ENCODE data around the gene CCIN. TPM values are rescaled to one million over a fixed set of nuclear protein-coding genes. Genes with fewer than 3 reads are reported as not detected.
A peak's percentile ranks its signal among the peaks of the same experiment; 100 is the strongest.

Gene CCIN
- total and polyA plus RNA-seq, 7 experiments from 2014 or later: 0.15 to 3.6 (median 0.49) TPM; not detected in 3

DNA sequence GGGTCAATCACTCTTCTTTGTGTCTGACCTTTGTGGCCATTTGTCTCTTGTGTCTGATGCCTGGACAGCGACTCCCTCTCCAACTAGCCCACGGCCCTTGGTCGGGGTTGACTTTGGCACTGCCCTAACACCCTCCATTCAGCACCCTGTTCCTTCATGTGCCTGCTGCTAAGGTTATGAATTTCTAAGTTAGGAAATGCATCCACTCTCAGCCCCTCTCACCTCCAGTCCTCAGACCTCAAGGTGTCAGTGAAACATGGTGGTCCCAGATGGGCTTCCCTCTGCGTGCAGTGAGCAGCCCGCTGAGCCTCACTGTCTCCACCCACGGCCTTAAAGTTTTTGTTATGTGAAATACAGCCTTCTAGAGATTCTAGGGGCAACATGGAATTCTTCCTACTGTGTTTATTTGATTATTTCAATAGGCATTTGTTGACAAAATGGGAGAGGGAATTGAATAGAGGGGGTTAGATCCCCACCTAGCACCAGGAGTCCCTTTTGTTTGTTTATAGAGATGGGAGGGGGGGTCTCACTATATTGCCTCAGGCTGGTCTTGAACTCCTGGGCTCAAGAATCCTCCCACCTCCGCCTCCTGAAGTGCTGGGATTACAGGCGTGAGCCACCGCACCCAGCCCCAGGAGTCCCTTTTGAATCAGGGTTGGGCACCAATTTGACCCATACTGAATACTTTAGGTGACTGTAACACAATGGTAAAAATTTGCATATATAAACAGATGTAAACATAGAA is 34.3 kb upstream of the CCIN start:
- intact Hi-C loops (cut with micrococcal nuclease): loop anchor here (5.0 to 10.0 kb wide), 4 partner anchors 33 to 1020 kb away; partner anchors contain the start of genes ATOSB (in 1 of the 2), GNE (in 1 of the 2) and RNF38 (in 1 of the 2)

DNA sequence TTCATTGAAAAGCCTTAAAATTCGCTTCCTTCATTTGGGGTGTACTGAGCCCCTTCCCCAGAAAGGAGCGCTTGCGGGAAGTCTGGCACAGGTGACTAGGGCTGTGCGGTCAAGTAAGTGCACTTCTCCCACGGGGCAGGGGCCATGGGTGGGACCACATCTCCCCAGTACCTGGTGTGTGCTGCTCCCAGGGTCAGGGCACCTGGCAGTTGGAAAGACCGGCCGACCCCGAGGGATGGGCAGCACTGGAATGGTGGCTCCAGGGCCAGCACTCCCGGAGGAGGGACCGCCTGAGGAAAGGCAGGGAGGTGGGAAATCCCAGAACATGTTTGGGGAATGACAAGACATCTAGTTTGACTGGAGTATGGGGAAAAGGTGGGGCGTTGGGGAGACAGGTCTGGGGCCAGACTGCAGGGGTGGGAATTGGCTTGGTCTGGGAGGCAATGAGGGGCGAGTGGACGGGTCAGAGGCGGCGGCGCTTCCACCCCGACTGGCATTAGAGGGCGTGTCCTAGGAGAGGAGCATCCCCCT is 33.4 kb upstream of the CCIN start:
- Mint-ChIP-seq H3K36me3 (peaks cover 0 to 18% (median 0%) of the 10 kb centered on the region in 5 donors), H3K4me3 (peak overlapping the region; percentile 49 to 90 (median 79)), H3K4me1 (peaks cover 37 to 46% (median 43%) of the 10 kb centered on the region in 7 donors), H3K27me3 (peaks cover 0 to 39% (median 0%) of the 10 kb centered on the region in 5 donors), H3K27ac (peak overlapping the region in 6 of 9 donors; percentile 46 to 74 (median 63)), H3K9me3 (no peaks in the 10 kb centered on the region)
- DNase-seq (no peak), ATAC-seq (no peak)
- Histone ChIP-seq H3K27ac (ENCODE audit: low read depth, low read length) (peak overlapping the region; percentile 74), H3K27me3 (ENCODE audit: control insufficient read depth in 2 of 2, insufficient read depth in 2 of 2, low read length in 2 of 2) (no peaks in the 10 kb centered on the region), H3K4me1 (ENCODE audit: control insufficient read depth in 2 of 2, insufficient read depth in 2 of 2, low read length in 2 of 2) (peaks cover 37 to 43% of the 10 kb centered on the region in 2 donors), H3K4me3 (ENCODE audit: low read length) (peak overlapping the region; percentile 78), H3K9me3 (ENCODE audit: control insufficient read depth in 2 of 3, low read length in 3 of 3) (no peaks in the 10 kb centered on the region), H3K36me3 (ENCODE audit: control insufficient read depth in 2 of 3, insufficient read depth in 3 of 3, low read length in 3 of 3) (no peaks in the 10 kb centered on the region)
- intact Hi-C loops (cut with micrococcal nuclease): loop anchor here (1.0 to 10.0 kb wide), 10 partner anchors 8 to 1021 kb away; partner anchors contain the start of genes ATOSB (in 1 of the 2), CLTA (in 1 of the 2), GNE (in 1 of the 2) and RNF38 (in 1 of the 2)
- ChIA-PET POLR2A (interaction anchor here (1.0 to 1.9 kb wide), 5 partner anchors 8 to 19 kb away, joined by 3 to 14 read pairs (median 5); no protein-coding TSS in a partner anchor), CTCF (interaction anchor here (0.9 to 1.7 kb wide), 5 partner anchors 15 to 33 kb away, joined by 3 to 7 read pairs (median 4); no protein-coding TSS in a partner anchor)

More for the DNA sequence above, 34.3 kb upstream of the CCIN start:
- Histone ChIP-seq H3K27ac (ENCODE audit: low read depth, low read length) (no peak overlapping the region), H3K9me3 (ENCODE audit: control insufficient read depth in 2 of 3, low read length in 3 of 3) (no peaks in the 10 kb centered on the region), H3K4me1 (ENCODE audit: control insufficient read depth in 2 of 2, insufficient read depth in 2 of 2, low read length in 2 of 2) (peaks cover 29 to 34% of the 10 kb centered on the region in 2 donors), H3K4me3 (ENCODE audit: low read length) (no peak overlapping the region), H3K27me3 (ENCODE audit: control insufficient read depth in 2 of 2, insufficient read depth in 2 of 2, low read length in 2 of 2) (no peaks in the 10 kb centered on the region), H3K36me3 (ENCODE audit: control insufficient read depth in 2 of 3, insufficient read depth in 3 of 3, low read length in 3 of 3) (no peaks in the 10 kb centered on the region)
- ChIA-PET POLR2A (no interaction called here), CTCF (no interaction called here)
- ATAC-seq: no peak
- H3K9me3 Mint-ChIP-seq: no peaks in the 10 kb centered on the region
- H3K27me3 Mint-ChIP-seq: peaks cover 0 to 39% (median 0%) of the 10 kb centered on the region in 5 donors
- peak overlapping the region in 9 of 10 donors; percentile 49 to 90 (median 78) for H3K4me3 Mint-ChIP-seq
- peaks cover 0 to 13% (median 0%) of the 10 kb centered on the region in 5 donors for H3K36me3 Mint-ChIP-seq
- peaks cover 28 to 37% (median 34%) of the 10 kb centered on the region in 7 donors for H3K4me1 Mint-ChIP-seq
- no peak for DNase-seq
- H3K27ac Mint-ChIP-seq: peak overlapping the region in 2 of 9 donors; percentile 62 to 64

- H3K9me3 Mint-ChIP-seq: no peaks in the 10 kb centered on the region
- intact Hi-C loops (cut with micrococcal nuclease): loop anchor here (1.0 to 10.0 kb wide), 10 partner anchors 8 to 1022 kb away; partner anchors contain the start of genes ATOSB (in 1 of the 2), CLTA (in 1 of the 2), GNE (in 1 of the 2) and RNF38 (in 1 of the 2)
- peak; percentile 60 to 88 (median 69) for DNase-seq
- Histone ChIP-seq H3K27ac (ENCODE audit: low read depth, low read length) (peak within 1 kb of the TSS; percentile 74), H3K4me3 (ENCODE audit: low read length) (peak within 1 kb of the TSS; percentile 78), H3K4me1 (ENCODE audit: control insufficient read depth in 2 of 2, insufficient read depth in 2 of 2, low read length in 2 of 2) (peaks cover 43 to 49% of the 10 kb centered on the region in 2 donors), H3K9me3 (ENCODE audit: control insufficient read depth in 2 of 3, low read length in 3 of 3) (no peaks in the 10 kb centered on the region), H3K36me3 (ENCODE audit: control insufficient read depth in 2 of 3, insufficient read depth in 3 of 3, low read length in 3 of 3) (no peaks in the 10 kb centered on the region), H3K27me3 (ENCODE audit: control insufficient read depth in 2 of 2, insufficient read depth in 2 of 2, low read length in 2 of 2) (no peaks in the 10 kb centered on the region)
- ChIA-PET POLR2A (interaction anchor here (0.8 to 1.9 kb wide), 6 partner anchors 9 to 30 kb away, joined by 3 to 14 read pairs (median 5); no protein-coding TSS in a partner anchor), CTCF (interaction anchor here (0.9 to 1.7 kb wide), 5 partner anchors 15 to 33 kb away, joined by 3 to 7 read pairs (median 4); no protein-coding TSS in a partner anchor)
- H3K36me3 Mint-ChIP-seq: peaks cover 0 to 21% (median 0%) of the 10 kb centered on the region in 5 donors
- peaks cover 43 to 52% (median 49%) of the 10 kb centered on the region in 7 donors for H3K4me1 Mint-ChIP-seq
- peak within 1 kb of the TSS; percentile 25 to 94 (median 87) for H3K27ac Mint-ChIP-seq
- peaks cover 0 to 39% (median 0%) of the 10 kb centered on the region in 5 donors for H3K27me3 Mint-ChIP-seq
- peak within 1 kb of the TSS; percentile 83 to 99 (median 93) for H3K4me3 Mint-ChIP-seq
- peak; percentile 97 for ATAC-seq
These were observed 32.8 kb upstream of the CCIN start, which contains the start of gene GLIPR2 for GRCh38 chr9:36136272-36136893. GLIPR2 (plus strand) TSS chr9:36136733; CDS start chr9:36136779, 46 bp downstream.

GRCh38 chr9:36136894-36137391 is 32.2 kb upstream of the CCIN start:
- ChIA-PET CTCF (interaction anchor here (0.9 to 1.8 kb wide), 6 partner anchors 14 to 34 kb away, joined by 3 to 7 read pairs (median 4); no protein-coding TSS in a partner anchor), POLR2A (interaction anchor here (0.8 to 1.9 kb wide), 6 partner anchors 10 to 29 kb away, joined by 3 to 14 read pairs (median 5); no protein-coding TSS in a partner anchor)
- Histone ChIP-seq H3K27ac (ENCODE audit: low read depth, low read length) (peak overlapping the region; percentile 74), H3K4me3 (ENCODE audit: low read length) (peak overlapping the region; percentile 78), H3K9me3 (ENCODE audit: control insufficient read depth in 2 of 3, low read length in 3 of 3) (no peaks in the 10 kb centered on the region), H3K27me3 (ENCODE audit: control insufficient read depth in 2 of 2, insufficient read depth in 2 of 2, low read length in 2 of 2) (no peaks in the 10 kb centered on the region), H3K4me1 (ENCODE audit: control insufficient read depth in 2 of 2, insufficient read depth in 2 of 2, low read length in 2 of 2) (peaks cover 45 to 54% of the 10 kb centered on the region in 2 donors), H3K36me3 (ENCODE audit: control insufficient read depth in 2 of 3, insufficient read depth in 3 of 3, low read length in 3 of 3) (no peaks in the 10 kb centered on the region)
- DNase-seq: peak in 2 of 9 donors; percentile 26 to 54
- peak; percentile 31 for ATAC-seq
- Mint-ChIP-seq H3K36me3 (peaks cover 0 to 21% (median 0%) of the 10 kb centered on the region in 5 donors), H3K27me3 (peaks cover 0 to 38% (median 0%) of the 10 kb centered on the region in 5 donors), H3K4me1 (peaks cover 48 to 57% (median 54%) of the 10 kb centered on the region in 7 donors), H3K9me3 (no peaks in the 10 kb centered on the region), H3K4me3 (peak overlapping the region; percentile 83 to 99 (median 93)), H3K27ac (peak overlapping the region; percentile 25 to 94 (median 87))
- intact Hi-C loops (cut with micrococcal nuclease): loop anchor here (1.0 to 10.0 kb wide), 10 partner anchors 7 to 1022 kb away; partner anchors contain the start of genes ATOSB (in 1 of the 2), CLTA (in 1 of the 2), GNE (in 1 of the 2) and RNF38 (in 1 of the 2)

DNA sequence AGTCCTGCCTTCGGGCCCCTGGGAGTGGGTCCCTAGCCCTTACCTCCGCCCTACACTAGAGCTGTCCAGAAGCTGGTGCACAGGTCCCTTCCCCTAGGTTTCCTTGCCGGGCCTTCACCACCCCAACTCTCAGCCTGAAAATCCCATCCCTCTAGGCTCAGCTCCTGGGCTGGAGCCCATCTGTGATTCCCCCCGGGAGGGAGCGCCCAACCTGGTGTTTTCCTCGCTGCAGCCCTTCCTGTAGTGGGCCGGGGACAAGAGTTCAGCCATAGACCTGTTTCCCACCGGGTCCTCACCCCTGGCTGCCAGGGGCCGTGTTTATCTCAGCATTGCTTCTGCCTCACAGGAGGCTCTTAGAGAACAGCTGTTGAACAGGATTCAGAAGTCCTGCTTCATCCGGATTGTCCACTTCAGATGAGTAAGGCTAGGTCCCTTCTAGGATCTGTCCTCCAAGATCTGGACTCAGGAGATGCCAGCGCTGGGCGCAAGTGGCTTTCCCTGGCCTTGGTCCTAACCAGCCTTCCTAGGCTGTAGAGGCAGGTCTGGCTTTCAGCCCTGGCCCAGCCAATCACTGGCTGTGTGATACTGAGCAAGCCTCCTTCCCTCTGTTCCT is 31.7 kb upstream of the CCIN start:
- Histone ChIP-seq H3K4me1 (ENCODE audit: control insufficient read depth in 2 of 2, insufficient read depth in 2 of 2, low read length in 2 of 2) (peaks cover 51 to 60% of the 10 kb centered on the region in 2 donors), H3K36me3 (ENCODE audit: control insufficient read depth in 2 of 3, insufficient read depth in 3 of 3, low read length in 3 of 3) (no peaks in the 10 kb centered on the region), H3K27ac (ENCODE audit: low read depth, low read length) (peak overlapping the region; percentile 74), H3K4me3 (ENCODE audit: low read length) (peak overlapping the region; percentile 78), H3K27me3 (ENCODE audit: control insufficient read depth in 2 of 2, insufficient read depth in 2 of 2, low read length in 2 of 2) (no peaks in the 10 kb centered on the region), H3K9me3 (ENCODE audit: control insufficient read depth in 2 of 3, low read length in 3 of 3) (no peaks in the 10 kb centered on the region)
- DNase-seq: no peak
- Mint-ChIP-seq H3K9me3 (no peaks in the 10 kb centered on the region), H3K4me3 (peak overlapping the region; percentile 83 to 99 (median 93)), H3K27ac (peak overlapping the region; percentile 25 to 94 (median 87)), H3K27me3 (peaks cover 0 to 35% (median 0%) of the 10 kb centered on the region in 5 donors), H3K36me3 (peaks cover 0 to 21% (median 0%) of the 10 kb centered on the region in 5 donors), H3K4me1 (peaks cover 53 to 63% (median 60%) of the 10 kb centered on the region in 7 donors)
- POLR2A ChIA-PET: interaction anchor here (1.8 to 1.9 kb wide), 3 partner anchors 11 to 14 kb away, joined by 5 to 14 read pairs (median 7); no protein-coding TSS in a partner anchor
- no peak for ATAC-seq
- CTCF ChIA-PET: interaction anchor here (1.4 to 1.8 kb wide), 5 partner anchors 14 to 34 kb away, joined by 4 to 7 read pairs (median 4); no protein-coding TSS in a partner anchor
- intact Hi-C loops (cut with micrococcal nuclease): loop anchor here (2.0 to 10.0 kb wide), 5 partner anchors 13 to 1023 kb away; partner anchors contain the start of genes ATOSB (in 1 of the 2), GNE (in 1 of the 2) and RNF38 (in 1 of the 2)
